IPS-20b (cell line): Measurements from ENCODE around the gene PARD3.
A peak's percentile ranks its signal among the peaks of the same experiment; 100 is the strongest.

ENCODE experiments used
- H3K27ac ChIP-seq: one replicate; pipeline ENCODE4 v1.5.1; 2013; ENCODE audit warnings: low read length
- H3K27me3 ChIP-seq: 2 replicates; pipeline ENCODE4 v1.6.1; 2013; ENCODE audit warnings: mild to moderate bottlenecking, low read length, inconsistent platforms; ENCODE audit not compliant: insufficient read depth
- H3K36me3 ChIP-seq: 2 replicates; pipeline ENCODE4 v1.6.1; 2013; ENCODE audit warnings: low read depth, mild to moderate bottlenecking, inconsistent platforms, low read length, moderate library complexity; ENCODE audit not compliant: insufficient read depth
- H3K4me1 ChIP-seq: 2 replicates; pipeline ENCODE4 v1.6.1; 2013; ENCODE audit warnings: mild to moderate bottlenecking, control low read depth, inconsistent platforms, low read length, moderate library complexity; ENCODE audit not compliant: insufficient read depth
- H3K4me3 ChIP-seq: 2 replicates; pipeline ENCODE4 v1.5.1; 2013; ENCODE audit warnings: mild to moderate bottlenecking, low read length, inconsistent platforms
- H3K9ac ChIP-seq: 2 replicates; pipeline ENCODE4 v1.6.1; 2013; ENCODE audit warnings: low read depth, mild to moderate bottlenecking, inconsistent platforms, low read length, moderate library complexity
- H3K9me3 ChIP-seq: 2 replicates; pipeline ENCODE4 v1.6.1; 2013; ENCODE audit warnings: mild to moderate bottlenecking, low read depth, low read length, inconsistent platforms; ENCODE audit not compliant: insufficient read depth

Gene PARD3

GRCh38 chr10:34815185-34816084, at the start of gene PARD3:
Gene PARD3, minus strand, starts transcription at chr10:34815296. Its CDS starts 301 bp downstream, at chr10:34814995.
- no peaks in the 10 kb centered on the region for H3K9me3 ChIP-seq
- peak within 1 kb of the TSS; percentile 80 for H3K4me3 ChIP-seq
- peaks cover 32% of the 10 kb centered on the region for H3K27me3 ChIP-seq
- peaks cover 18% of the 10 kb centered on the region for H3K4me1 ChIP-seq
- H3K36me3 ChIP-seq = no peaks in the 10 kb centered on the region
- H3K27ac ChIP-seq = no peak within 1 kb of the TSS
- H3K9ac ChIP-seq = peak within 1 kb of the TSS; percentile 80

DNA sequence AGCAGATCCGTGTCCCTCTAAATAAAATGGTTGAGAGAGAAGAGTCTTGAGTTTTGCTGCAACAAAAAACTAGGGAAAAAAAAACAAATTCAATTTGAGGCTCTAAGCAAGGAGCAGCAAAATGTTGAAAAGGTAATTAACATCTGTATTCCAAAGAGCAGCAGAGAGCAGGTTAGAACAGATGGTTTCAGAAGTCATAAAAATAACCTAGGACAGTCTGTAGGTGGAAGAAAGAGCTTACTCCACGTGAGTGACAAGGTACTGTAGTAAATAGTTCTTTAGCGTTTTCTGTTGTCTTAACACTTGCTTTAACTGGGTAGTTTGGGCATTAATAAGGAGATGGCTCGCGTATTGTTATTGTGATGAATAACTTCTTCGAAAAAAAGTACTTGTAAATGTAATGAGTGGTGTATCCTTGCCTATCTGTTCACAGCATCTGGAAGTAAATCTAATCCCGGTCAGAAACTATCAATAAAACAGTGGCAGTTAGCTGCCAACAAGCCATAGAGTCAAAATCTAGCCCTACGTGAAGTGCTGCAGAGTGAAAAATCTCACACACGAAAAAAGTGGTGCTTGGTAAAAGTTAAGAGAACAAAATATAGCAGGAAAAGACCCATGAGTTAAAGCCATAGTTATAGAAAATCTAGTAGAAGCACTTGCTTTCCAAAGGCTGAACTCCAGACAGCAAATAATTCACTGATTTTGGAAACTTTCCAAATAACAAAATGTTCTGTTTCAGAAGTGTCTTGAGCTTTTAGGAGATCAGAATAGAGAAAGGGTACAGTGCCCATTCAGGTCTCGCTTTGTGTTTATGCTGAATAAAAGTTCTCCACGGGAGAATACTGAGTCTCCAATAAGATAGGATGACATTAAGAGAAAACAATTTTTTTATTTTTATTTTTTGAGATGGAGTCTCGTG, 49.3 kb upstream of the PARD3 start:
- Histone ChIP-seq H3K36me3 (no peaks in the 10 kb centered on the region), H3K9ac (no peak overlapping the region), H3K27ac (no peak overlapping the region), H3K4me3 (no peak overlapping the region), H3K9me3 (no peaks in the 10 kb centered on the region), H3K27me3 (no peaks in the 10 kb centered on the region), H3K4me1 (peaks cover 2% of the 10 kb centered on the region; the same call in 1 of the 2 replicates)

- H3K9me3 ChIP-seq = no peaks in the 10 kb centered on the region
- no peaks in the 10 kb centered on the region for H3K27me3 ChIP-seq
- H3K4me3 ChIP-seq = no peak overlapping the region
- no peaks in the 10 kb centered on the region for H3K36me3 ChIP-seq
- peaks cover 2% of the 10 kb centered on the region; the same call in 1 of the 2 replicates for H3K4me1 ChIP-seq
- H3K9ac ChIP-seq = no peak overlapping the region
- no peak overlapping the region for H3K27ac ChIP-seq
Measured at GRCh38 chr10:34862892-34863291, 47.8 kb upstream of the PARD3 start.

DNA sequence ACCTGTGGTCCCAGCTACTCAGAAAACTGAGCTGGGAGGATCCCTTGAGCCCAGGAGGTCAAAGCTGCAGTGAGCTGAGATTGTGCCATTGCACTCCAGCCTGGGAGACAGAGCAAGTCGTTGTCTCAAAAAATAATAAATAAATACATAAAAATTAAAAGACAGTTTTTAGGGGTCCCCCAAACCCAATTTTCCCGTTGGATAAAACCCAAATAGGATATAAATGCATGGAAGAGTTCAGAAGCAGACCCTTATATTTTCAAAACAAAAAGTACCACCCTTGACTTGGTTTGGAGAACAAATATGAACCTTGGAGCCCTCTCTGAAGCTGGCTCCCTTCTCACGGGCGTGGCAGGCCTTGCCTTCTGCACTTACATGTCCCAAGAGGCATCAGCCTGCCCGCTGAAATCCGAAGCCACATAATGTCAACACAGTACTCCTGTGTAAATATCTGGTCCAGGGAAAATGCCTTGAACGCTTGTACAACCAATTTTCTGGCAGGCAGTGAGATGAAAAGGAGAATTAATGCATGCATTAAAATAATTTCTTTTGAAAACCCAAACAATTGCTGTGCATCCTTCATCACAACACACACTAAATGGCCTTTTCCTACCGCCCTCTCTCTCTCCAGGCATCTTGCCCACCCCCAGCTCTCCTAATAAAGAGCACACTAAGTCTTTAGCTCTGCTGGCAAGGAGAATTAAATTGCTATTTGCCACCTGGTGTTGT, 46.4 kb upstream of the PARD3 start:
- Histone ChIP-seq H3K4me3 (no peak overlapping the region), H3K27me3 (no peaks in the 10 kb centered on the region), H3K36me3 (no peaks in the 10 kb centered on the region), H3K9ac (no peak overlapping the region), H3K4me1 (peaks cover 2% of the 10 kb centered on the region; the same call in 1 of the 2 replicates), H3K9me3 (no peaks in the 10 kb centered on the region), H3K27ac (no peak overlapping the region)

DNA sequence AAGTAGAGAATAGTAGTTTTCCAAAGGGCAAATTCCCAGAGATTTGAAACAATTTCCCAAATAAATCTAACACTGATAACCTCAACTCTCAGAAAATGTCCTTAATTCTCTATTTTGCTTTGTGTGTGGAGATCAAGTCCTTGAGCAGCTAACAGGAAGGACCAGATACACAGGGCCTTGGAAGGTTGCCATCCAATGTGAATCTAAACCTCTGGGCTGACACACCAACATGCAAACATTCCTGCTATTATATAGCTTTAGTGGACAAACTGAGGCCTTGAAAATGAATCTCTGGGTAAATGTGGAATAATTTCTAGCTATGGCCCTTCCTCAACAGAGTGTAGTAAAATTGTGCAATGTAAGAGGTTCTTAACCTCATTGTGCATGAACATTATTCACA, 44.1 kb upstream of the PARD3 start:
- Histone ChIP-seq H3K27ac (no peak overlapping the region), H3K4me3 (no peak overlapping the region), H3K36me3 (no peaks in the 10 kb centered on the region), H3K4me1 (peaks cover 3% of the 10 kb centered on the region; the same call in 1 of the 2 replicates), H3K9me3 (no peaks in the 10 kb centered on the region), H3K27me3 (no peaks in the 10 kb centered on the region), H3K9ac (no peak overlapping the region)

- H3K9ac ChIP-seq = no peak overlapping the region
- no peak overlapping the region for H3K4me3 ChIP-seq
- H3K27ac ChIP-seq = no peak overlapping the region
- no peaks in the 10 kb centered on the region for H3K36me3 ChIP-seq
- H3K9me3 ChIP-seq = no peaks in the 10 kb centered on the region
- H3K4me1 ChIP-seq = 0 out of 2 replicates have a peak, but pooled peaks cover 2% of the 10 kb centered on the region
- no peaks in the 10 kb centered on the region for H3K27me3 ChIP-seq
Measured at GRCh38 chr10:34858003-34858402, 42.9 kb upstream of the PARD3 start.

DNA sequence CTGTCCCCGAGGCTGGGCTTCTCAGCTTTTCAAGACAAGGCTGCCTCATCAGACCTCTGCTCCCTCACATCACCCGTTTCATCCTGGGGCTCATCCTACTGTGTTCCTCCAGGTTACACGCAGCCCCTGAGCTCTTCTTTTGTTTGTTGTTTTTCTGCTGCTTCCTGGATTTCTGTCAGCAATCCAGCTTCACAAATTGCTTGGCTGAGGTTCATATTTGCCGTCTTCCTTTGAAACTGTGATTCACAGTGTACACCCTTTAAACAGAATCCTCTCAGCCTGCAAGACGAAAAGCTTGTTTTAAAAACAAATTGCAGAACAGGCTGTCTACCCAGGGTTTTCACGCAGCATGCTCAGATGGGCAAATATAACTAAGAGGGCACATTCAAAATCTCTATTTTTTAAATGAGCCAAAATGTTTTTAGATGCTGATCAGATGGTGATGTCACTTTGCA, 39.1 kb upstream of the PARD3 start:
- no peaks in the 10 kb centered on the region for H3K9me3 ChIP-seq
- H3K4me1 ChIP-seq = 0 out of 2 replicates have a peak, but pooled peaks cover 2% of the 10 kb centered on the region
- no peak overlapping the region for H3K27ac ChIP-seq
- no peaks in the 10 kb centered on the region for H3K27me3 ChIP-seq
- H3K36me3 ChIP-seq = no peaks in the 10 kb centered on the region
- H3K9ac ChIP-seq = no peak overlapping the region
- H3K4me3 ChIP-seq = no peak overlapping the region

- Histone ChIP-seq H3K27me3 (no peaks in the 10 kb centered on the region), H3K27ac (no peak overlapping the region), H3K9me3 (no peaks in the 10 kb centered on the region), H3K36me3 (no peaks in the 10 kb centered on the region), H3K4me1 (0 out of 2 replicates have a peak, but pooled peaks cover 2% of the 10 kb centered on the region), H3K4me3 (no peak overlapping the region), H3K9ac (no peak overlapping the region)
Measured at GRCh38 chr10:34853357-34853756, 38.3 kb upstream of the PARD3 start.

- Histone ChIP-seq H3K4me3 (no peak overlapping the region), H3K9ac (no peak overlapping the region), H3K27me3 (no peaks in the 10 kb centered on the region), H3K4me1 (0 out of 2 replicates have a peak, but pooled peaks cover 2% of the 10 kb centered on the region), H3K9me3 (no peaks in the 10 kb centered on the region), H3K36me3 (no peaks in the 10 kb centered on the region), H3K27ac (no peak overlapping the region)
Measured at GRCh38 chr10:34850558-34850957, 35.5 kb upstream of the PARD3 start.

DNA sequence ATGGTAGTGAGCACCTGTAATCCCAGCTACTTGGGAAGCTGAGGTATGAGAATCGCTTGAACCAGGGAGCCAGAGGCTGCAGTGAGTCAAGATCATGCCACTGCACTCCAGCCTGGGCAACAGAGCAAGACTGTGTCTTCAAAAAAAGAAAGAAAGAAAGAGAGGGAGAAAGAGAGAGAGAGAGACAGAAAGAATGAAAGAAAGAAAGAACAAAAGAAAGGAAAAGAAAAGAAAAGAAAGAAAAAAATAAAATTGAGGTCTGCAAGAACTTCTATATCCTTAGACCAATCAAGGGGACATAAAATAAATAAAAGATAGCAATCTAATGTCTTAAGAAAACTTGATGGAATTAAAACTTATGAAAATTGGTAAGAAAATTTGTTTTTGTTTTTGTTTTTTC, 34.9 kb upstream of the PARD3 start:
- Histone ChIP-seq H3K4me1 (0 out of 2 replicates have a peak, but pooled peaks cover 2% of the 10 kb centered on the region), H3K9me3 (no peaks in the 10 kb centered on the region), H3K36me3 (no peaks in the 10 kb centered on the region), H3K9ac (no peak overlapping the region), H3K4me3 (no peak overlapping the region), H3K27ac (no peak overlapping the region), H3K27me3 (no peaks in the 10 kb centered on the region)

GRCh38 chr10:34845070-34845469, 30.0 kb upstream of the PARD3 start:
- no peaks in the 10 kb centered on the region for H3K27me3 ChIP-seq
- no peaks in the 10 kb centered on the region for H3K9me3 ChIP-seq
- H3K4me3 ChIP-seq = no peak overlapping the region
- no peak overlapping the region for H3K27ac ChIP-seq
- H3K9ac ChIP-seq = no peak overlapping the region
- H3K36me3 ChIP-seq = no peaks in the 10 kb centered on the region
- H3K4me1 ChIP-seq = no peaks in the 10 kb centered on the region
